OCI-LY7 (cell line): ENCODE results near the gene RBM39. TPM values are rescaled to one million over a fixed set of nuclear protein-coding genes. Genes with fewer than 3 reads are reported as not detected.

Experiments used
- BruUV-seq: library from RNA; stranded (reverse); fragments of 400-500 nt; replicated peaks from 2 replicates; lab custom pipeline; 2021; lab: Mats Ljungman, UMichigan
- CTCF ChIA-PET: fragments of 300-600 bp; sonication (Branson Sonifier 250); formaldehyde crosslinking; loops from one replicate; lab custom pipeline; 2022; ENCODE audit warnings: antibody characterized with exemption; ENCODE audit not compliant: unreplicated experiment; lab: Charles Lee
- POLR2A ChIA-PET: fragments of 300-600 bp; sonication (Branson Sonifier 250); formaldehyde crosslinking; loops from one replicate; lab custom pipeline; 2022; ENCODE audit warnings: antibody characterized with exemption; lab: Charles Lee
- DNase-seq: peaks from one replicate; pipeline ENCODE4 v3.0.0-alpha.2; 2015; ENCODE audit warnings: low spot score
- H2AFZ ChIP-seq: fragments of 200-600 bp; sonication (generic), shearing (Covaris generic); 2 replicates; pipeline ENCODE4 v1.6.1; 2014; ENCODE audit warnings: mild to moderate bottlenecking, antibody characterized with exemption, low read length, moderate library complexity
- H3K27ac ChIP-seq: fragments of 200-600 bp; sonication (generic); 2 replicates; pipeline ENCODE4 v1.5.1; 2014; ENCODE audit warnings: mixed run types, low read depth, mild to moderate bottlenecking, moderate library complexity, low read length, inconsistent platforms; ENCODE audit not compliant: poor library complexity, severe bottlenecking
- H3K36me3 ChIP-seq: fragments of 200-600 bp; sonication (generic); 2 replicates; pipeline ENCODE4 v1.6.1; 2014; ENCODE audit warnings: mild to moderate bottlenecking, antibody characterized with exemption, low read length, moderate library complexity, mixed read lengths; ENCODE audit not compliant: insufficient read depth
- H3K4me1 ChIP-seq: fragments of 200-600 bp; sonication (generic); 2 replicates; pipeline ENCODE4 v1.5.1; 2014; ENCODE audit warnings: mild to moderate bottlenecking, low read length; ENCODE audit not compliant: insufficient read depth, poor library complexity, severe bottlenecking
- H3K4me2 ChIP-seq: fragments of 200-600 bp; sonication (generic); 2 replicates; pipeline ENCODE4 v1.6.1; 2014; ENCODE audit warnings: mild to moderate bottlenecking, low read length
- H3K4me3 ChIP-seq: fragments of 200-600 bp; sonication (generic); 2 replicates; pipeline ENCODE4 v1.5.1; 2014; ENCODE audit warnings: mild to moderate bottlenecking, low read depth, low read length; ENCODE audit not compliant: poor library complexity, severe bottlenecking
- H3K79me2 ChIP-seq: fragments of 200-600 bp; sonication (generic); 2 replicates; pipeline ENCODE4 v1.6.1; 2016; ENCODE audit warnings: low read depth, mild to moderate bottlenecking, low read length, moderate library complexity, mixed read lengths; ENCODE audit not compliant: insufficient read depth
- H3K9me2 ChIP-seq: fragments of 200-600 bp; sonication (generic); 2 replicates; pipeline ENCODE4 v1.6.1; 2016; ENCODE audit warnings: mild to moderate bottlenecking, low read length, mixed read lengths; ENCODE audit not compliant: insufficient read depth
- H3K9me3 ChIP-seq: fragments of 200-600 bp; sonication (generic); 2 replicates; pipeline ENCODE4 v1.6.1; 2014; ENCODE audit warnings: mild to moderate bottlenecking, mixed run types, low read length, mixed read lengths
- H4K20me1 ChIP-seq: fragments of 200-600 bp; sonication (generic); 2 replicates; pipeline ENCODE4 v1.6.1; 2014; ENCODE audit warnings: mild to moderate bottlenecking, antibody characterized with exemption, low read length, moderate library complexity, mixed read lengths; ENCODE audit not compliant: insufficient read depth
- CTCF ChIP-seq: fragments of 200-600 bp; sonication (generic); conservative IDR thresholded peaks from 2 replicates; pipeline ENCODE4 v1.5.1; 2014; ENCODE audit warnings: mild to moderate bottlenecking, antibody characterized with exemption, low read length, moderate library complexity, mixed read lengths
- EZH2phosphoT487 ChIP-seq: fragments of 200-600 bp; sonication (generic); IDR thresholded peaks from 2 replicates; pipeline ENCODE4 v1.6.1; 2018; ENCODE audit warnings: low read depth, borderline replicate concordance, mild to moderate bottlenecking, mixed run types, antibody characterized with exemption, low read length, moderate library complexity, mixed read lengths
- intact Hi-C: fragments of 100-400 bp; cut with micrococcal nuclease; formaldehyde crosslinking; loops from one replicate; pipeline ENCODE4 v1.10.0; 2022; ENCODE audit not compliant: unreplicated experiment
- total RNA-seq, 2 experiments: library from RNA; depleted of rRNA in 1 of 2; stranded (reverse); fragments of >200 nt in 1 of 2; shearing (Covaris generic) in 1 of 2; gene quantifications; 2 replicates each; pipeline ENCODE4 v1.2.3, GENCODE V29; 2014 to 2022

The RBM39 gene
- total RNA-seq, 2 experiments from 2014 or later: 346 to 431 TPM

GRCh38 chr20:35730583-35731468, 11.2 kb downstream of the RBM39 start:
- no peak overlapping the region for H2AFZ ChIP-seq
- TF ChIP-seq EZH2phosphoT487 (no peak), CTCF (no peak)
- ChIA-PET POLR2A (interaction anchor here (0.6 to 1.3 kb wide), 5 partner anchors 9 to 72 kb away, joined by 3 to 6 read pairs (median 4); no protein-coding TSS in a partner anchor), CTCF (no interaction called here)
- no peak overlapping the region for H3K27ac ChIP-seq
- intact Hi-C loops: no loop called here
- no peak overlapping the region for H3K4me3 ChIP-seq
- no peak for DNase-seq
- peaks cover 15% of the 10 kb centered on the region for H3K4me1 ChIP-seq
- no TSS peak for BruUV-seq
- H3K79me2 ChIP-seq: peaks cover 95% of the 10 kb centered on the region
- H3K4me2 ChIP-seq: no peak overlapping the region
- peaks cover 99% of the 10 kb centered on the region for H3K36me3 ChIP-seq
- peaks cover 57% of the 10 kb centered on the region for H4K20me1 ChIP-seq
- H3K9me2 ChIP-seq: no peaks in the 10 kb centered on the region
- H3K9me3 ChIP-seq: no peaks in the 10 kb centered on the region

- Histone ChIP-seq H3K27ac (no peak overlapping the region), H3K4me1 (peaks cover 11% of the 10 kb centered on the region), H3K79me2 (peaks cover 95% of the 10 kb centered on the region), H3K36me3 (peaks cover 99% of the 10 kb centered on the region), H2AFZ (no peak overlapping the region), H3K9me2 (no peaks in the 10 kb centered on the region), H3K4me2 (no peak overlapping the region), H3K9me3 (no peaks in the 10 kb centered on the region), H4K20me1 (peaks cover 50% of the 10 kb centered on the region), H3K4me3 (no peak overlapping the region)
- DNase-seq: no peak
- ChIA-PET CTCF (no interaction called here), POLR2A (interaction anchor here (0.7 to 1.3 kb wide), 6 partner anchors 10 to 21 kb away, joined by 3 to 6 read pairs (median 4); partner anchors contain the start of gene RBM39)
- no peak for TF ChIP-seq EZH2phosphoT487
- TF ChIP-seq CTCF: no peak
- no TSS peak for BruUV-seq
- intact Hi-C loops: no loop called here
Observed at GRCh38 chr20:35729836-35730582, 12.1 kb downstream of the RBM39 start.
